Lung microvascular endothelial cell (primary cell): Measurements from ENCODE around the gene PDZRN4. TPM values are rescaled to one million over a fixed set of nuclear protein-coding genes. Genes with fewer than 3 reads are reported as not detected.

Experiments
- DNase-seq, 2 donors: peaks; one replicate each; pipeline versions ENCODE4 v3.0.0 to v3.0.0-alpha.2; 2010; ENCODE audit warnings: low read depth in 2 of 2
- total RNA-seq: library from RNA; depleted of rRNA; stranded (reverse); fragments of >200 nt; gene quantifications from 2 replicates; pipeline ENCODE4 v1.2.1, GENCODE V29; 2014

The PDZRN4 gene
- total RNA-seq, 1 donor from 2014 or later, result not detected

- no peak for DNase-seq
Measured at GRCh38 chr12:41509271-41510055, 321.3 kb downstream of the PDZRN4 start.

GRCh38 chr12:41510470-41510869 is 322.4 kb downstream of the PDZRN4 start:
- DNase-seq, result no peak

DNA sequence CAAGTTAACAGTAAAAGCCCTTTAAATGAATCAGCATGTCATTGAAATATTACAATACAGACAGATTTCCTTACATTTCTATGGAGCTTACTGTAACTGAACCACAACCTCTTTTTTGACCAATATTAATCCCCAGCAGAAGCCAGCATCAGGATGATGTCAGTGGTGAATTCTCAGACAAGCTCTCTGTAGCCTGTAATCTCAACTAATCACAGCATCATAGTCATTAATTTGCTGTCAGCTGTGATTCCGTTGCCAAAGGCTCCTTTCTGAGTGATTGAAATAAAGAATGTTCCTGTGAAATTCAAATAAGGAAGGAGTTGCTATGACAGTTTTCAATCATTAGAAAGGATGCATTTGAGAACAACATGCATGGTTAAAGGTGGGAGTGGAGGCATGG is 323.1 kb downstream of the PDZRN4 start:
- peak in 1 of 2 donors; percentile 74 for DNase-seq

DNA sequence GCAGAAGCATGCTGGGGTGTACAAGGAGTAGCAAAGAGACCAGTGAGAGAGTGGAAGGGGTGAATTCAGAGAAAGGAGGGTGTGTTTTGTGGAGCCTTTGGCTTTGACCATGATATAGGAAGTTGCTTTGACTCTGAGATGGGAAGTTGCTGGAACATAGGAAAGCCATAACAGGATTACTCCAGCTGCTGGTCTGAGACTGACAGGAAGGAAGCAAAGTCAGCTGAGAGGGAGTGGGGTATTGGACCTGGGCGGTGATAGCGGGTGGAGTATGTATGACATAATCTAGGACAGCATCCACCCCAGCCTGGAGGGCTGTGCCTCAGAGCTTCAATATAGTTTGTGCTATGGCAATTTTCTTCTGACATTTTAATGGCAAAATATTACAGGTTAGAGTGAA is 324.4 kb downstream of the PDZRN4 start:
- peak; percentile 70 to 87 for DNase-seq

- no peak for DNase-seq
Measured at GRCh38 chr12:41514021-41514777, 326.1 kb downstream of the PDZRN4 start.

DNA sequence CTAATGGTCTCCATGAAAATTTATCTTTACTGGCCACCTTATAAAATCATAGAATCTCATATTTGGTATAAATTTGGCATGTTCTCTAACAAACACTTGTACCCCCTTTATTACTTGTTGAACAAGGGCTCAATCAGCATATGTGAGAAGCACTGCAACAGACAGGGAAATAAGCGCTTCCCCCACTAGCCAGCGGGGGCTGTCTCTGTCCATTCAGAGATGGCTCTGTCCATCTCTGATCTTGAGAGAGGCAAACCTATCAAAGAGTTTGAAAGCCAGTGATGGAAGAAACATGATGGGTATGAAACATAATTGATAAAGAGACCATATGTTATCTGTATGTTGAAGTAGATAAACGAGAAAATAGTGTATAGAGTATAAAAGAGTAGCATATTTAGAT is 326.8 kb downstream of the PDZRN4 start:
- DNase-seq, result peak in 1 of 2 donors; percentile 11

GRCh38 chr12:41515953-41516352 is 327.8 kb downstream of the PDZRN4 start:
- DNase-seq, result no peak

DNA sequence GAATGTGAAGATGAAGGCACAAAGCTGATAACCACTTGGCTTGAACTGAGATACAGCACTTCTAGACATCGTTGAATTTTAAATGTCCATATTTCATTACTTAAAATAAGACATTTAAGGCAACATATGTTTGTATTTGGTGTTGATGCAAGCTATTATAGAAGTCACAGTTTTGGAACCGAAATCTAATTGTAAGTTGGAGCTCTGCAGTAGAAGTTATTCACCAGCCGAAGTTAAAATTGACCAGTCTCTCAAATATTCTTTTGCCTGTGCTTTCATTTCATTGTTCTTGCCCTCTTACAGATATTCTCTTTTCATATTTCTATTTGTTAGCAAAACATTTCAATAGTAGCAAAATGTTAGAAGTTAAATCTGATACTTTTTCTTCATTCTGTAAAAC is 332.7 kb downstream of the PDZRN4 start:
- no peak for DNase-seq

GRCh38 chr12:41521872-41522379 is 333.8 kb downstream of the PDZRN4 start:
- DNase-seq, result peak; percentile 59 to 98

DNA sequence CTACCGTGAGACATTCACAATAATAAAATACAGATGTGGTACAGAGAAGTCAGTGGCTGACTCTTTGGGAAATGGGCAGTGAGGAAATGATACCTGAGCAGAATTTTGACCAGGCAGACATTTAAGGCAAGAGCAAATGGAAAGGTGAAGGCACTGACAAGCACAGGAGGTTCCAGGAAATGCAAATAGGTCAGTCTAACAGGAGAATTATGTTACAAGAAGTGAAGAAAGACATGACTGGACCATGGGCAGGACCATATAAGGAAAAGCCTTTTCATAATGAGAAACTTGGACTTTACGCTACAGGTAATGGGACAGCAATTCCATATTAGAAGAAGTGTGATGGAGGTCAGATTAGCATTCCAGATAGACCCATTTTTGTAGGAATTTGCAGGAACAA is 338.9 kb downstream of the PDZRN4 start:
- no peak for DNase-seq

GRCh38 chr12:41527534-41528116 is 339.5 kb downstream of the PDZRN4 start:
- no peak for DNase-seq

DNA sequence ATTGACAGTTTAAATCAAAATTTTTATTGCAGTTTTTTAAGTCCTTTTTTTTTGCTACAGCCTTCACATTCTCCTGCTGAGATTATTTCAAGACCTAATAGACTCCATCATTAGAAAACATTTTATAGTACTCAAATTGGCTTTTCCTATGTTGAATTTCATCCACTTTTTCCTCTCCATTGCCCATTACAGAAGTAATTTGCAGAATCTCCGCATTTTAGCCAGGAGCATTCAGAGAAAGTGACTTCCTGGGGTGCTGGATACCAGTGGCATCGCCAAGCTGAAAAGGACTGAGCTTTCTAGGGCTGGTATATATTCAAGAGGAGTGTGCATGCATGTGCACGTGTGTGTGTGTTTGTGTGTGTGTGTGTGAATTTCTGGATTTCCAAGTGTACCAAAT is 340.8 kb downstream of the PDZRN4 start:
- no peak for DNase-seq

GRCh38 chr12:41530441-41530840 is 342.3 kb downstream of the PDZRN4 start:
- no peak for DNase-seq

DNA sequence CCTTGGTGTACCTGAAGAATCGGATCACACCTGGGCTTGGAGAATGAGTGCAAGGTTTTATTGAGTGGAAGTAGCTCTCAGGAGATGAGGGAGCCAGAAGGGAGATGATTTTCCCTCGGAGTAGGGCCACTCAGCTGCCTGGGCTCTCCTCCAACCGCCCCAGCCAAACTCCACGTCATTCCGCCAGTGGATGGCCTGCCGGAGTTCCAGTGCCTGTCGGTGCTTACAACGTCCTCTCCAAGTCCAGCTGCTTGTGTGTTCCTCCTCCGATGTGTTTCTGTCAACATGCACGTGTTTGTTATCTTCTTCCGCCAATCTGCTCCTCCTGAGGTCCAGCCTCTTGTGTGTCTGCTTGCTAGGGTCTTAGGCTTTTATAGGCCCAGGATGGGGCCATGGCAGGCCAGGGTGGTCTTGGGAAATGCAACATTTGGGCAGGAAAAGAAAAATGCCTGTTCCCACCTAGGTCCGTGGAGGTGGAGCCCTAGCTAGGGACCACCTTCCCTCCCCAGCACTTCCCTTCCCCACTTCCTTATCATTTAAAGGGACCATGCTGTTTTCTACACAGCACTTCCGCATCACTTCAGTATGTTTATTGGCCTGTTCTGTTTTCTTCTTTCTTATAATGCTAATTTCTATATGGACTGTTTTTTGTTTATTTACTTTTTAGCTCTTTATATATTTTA is 343.2 kb downstream of the PDZRN4 start:
- no peak for DNase-seq

DNA sequence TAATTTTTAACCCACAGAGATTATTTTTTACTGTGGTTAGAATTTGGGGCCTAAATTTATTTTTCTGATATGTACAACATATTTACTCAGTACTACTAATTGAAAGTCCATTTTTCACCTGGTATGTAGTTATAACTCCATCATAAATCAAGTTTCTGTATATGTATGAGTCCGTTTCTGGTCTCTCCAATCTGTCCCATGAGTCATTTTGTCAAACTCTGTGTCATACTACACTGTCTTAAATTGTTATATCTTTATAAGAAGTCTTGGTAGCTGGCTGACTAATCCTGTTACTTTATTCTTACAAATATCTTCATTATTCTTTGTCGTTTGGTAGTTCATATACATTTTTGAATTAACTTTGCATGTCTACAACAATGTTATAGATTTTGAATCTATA is 344.0 kb downstream of the PDZRN4 start:
- peak in 1 of 2 donors; percentile 70 for DNase-seq

DNA sequence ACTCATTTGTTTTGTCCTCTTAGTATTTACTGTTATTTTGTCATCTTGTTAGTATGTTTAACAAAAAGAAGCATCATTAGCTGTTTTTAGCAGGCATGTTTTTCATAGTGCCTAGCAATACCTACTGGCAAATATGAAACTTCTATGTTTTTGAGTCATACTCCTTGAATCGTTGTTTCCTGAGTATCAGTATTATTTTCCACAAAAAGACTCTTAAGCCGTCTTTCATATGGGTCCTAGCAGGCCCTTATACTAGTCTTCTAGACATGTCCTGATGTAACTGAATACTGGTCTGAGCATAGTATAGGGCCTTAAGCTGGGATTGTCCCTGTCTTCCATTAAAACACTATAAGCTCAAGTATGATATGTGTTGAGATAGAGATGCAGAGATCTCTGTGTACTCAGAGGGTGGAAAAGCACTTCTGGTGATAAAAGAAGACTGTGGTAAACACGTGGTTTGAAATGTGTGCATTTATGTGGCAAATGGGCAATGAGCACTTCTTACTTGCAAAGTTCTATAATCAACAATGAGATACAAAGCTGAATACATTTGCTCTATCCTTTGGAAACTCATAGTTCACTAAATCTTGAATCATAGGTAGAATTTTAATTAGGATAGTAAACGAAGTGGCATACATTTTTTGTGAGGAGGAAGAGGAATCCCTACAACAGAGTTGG is 348.8 kb downstream of the PDZRN4 start:
- DNase-seq, result no peak

DNA sequence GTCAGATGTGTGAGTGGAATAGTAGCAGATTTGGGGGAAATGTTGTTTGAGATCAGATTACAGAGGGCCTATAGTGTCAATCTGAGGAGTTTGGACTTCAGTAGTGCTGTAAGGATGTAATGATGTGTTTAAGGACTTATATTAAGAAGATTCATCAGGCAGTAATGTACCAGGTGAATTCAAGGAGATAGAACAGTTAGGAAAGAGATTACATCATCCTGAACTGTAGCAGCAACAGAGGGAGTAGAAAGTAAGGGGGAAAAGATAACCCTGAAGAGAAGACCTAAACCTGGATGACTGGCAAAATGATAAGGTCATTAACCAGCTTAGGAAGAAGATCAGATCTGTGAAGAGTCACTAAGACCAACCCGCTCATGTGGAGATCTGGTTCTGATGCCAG is 349.4 kb downstream of the PDZRN4 start:
- no peak for DNase-seq

- DNase-seq, result no peak
Measured at GRCh38 chr12:41545761-41546160, 357.6 kb downstream of the PDZRN4 start.

DNA sequence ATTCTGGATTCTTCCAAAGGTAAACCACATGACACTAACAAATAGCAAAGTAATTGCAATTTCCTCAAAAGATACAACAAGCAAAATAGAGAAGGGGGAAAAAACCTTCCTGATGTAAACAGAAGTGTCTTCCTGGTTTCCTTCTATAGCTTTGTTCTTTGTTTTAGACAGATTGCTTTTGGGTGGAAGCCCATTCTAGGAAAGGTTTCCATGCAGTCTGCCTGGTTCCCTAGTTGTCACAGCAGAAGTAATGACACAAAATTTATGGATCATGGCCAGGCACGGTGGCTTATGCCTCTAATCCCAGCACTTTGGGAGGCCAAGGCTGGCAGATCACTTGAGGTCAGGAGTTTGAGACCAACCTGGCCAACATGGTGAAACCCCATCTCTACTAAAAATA is 359.0 kb downstream of the PDZRN4 start:
- DNase-seq, result peak; percentile 52 to 71

- no peak for DNase-seq
Measured at GRCh38 chr12:41548926-41549325, 360.8 kb downstream of the PDZRN4 start.

DNA sequence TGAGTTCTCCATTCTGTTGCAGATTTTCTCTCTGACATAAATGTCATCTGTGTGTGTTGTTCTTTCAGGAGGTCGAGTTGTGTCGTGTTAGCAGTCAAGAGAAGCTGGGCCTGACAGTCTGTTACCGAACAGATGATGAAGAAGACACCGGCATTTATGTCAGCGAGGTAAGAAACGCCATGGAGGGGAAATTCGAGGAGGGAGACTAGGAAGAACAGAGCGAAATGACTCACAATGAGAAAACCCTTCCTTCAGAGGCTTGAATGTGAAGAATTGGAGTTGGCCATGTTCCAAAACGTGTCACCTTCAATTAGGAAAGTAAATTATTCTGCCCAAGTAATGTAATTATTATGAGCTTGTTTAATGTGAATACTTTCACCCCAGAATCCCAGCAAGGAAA is 364.5 kb downstream of the PDZRN4 start:
- peak in 1 of 2 donors; percentile 91 for DNase-seq
